Daoy (cell line): ENCODE measurements around the gene ZNF777. TPM values are rescaled to one million over a fixed set of nuclear protein-coding genes. Genes with fewer than 3 reads are reported as not detected.

Experiments used
- DNase-seq: peaks from one replicate; pipeline ENCODE4 v3.0.0-alpha.2; 2015; ENCODE audit warnings: low read depth
- total RNA-seq: library from RNA; depleted of rRNA; stranded (reverse); fragments of >200 nt; shearing (Covaris generic); gene quantifications from 2 replicates; pipeline ENCODE4 v1.2.3, GENCODE V29; 2014

Gene ZNF777
- total RNA-seq, 1 experiment from 2014 or later = 11.4 TPM

DNA sequence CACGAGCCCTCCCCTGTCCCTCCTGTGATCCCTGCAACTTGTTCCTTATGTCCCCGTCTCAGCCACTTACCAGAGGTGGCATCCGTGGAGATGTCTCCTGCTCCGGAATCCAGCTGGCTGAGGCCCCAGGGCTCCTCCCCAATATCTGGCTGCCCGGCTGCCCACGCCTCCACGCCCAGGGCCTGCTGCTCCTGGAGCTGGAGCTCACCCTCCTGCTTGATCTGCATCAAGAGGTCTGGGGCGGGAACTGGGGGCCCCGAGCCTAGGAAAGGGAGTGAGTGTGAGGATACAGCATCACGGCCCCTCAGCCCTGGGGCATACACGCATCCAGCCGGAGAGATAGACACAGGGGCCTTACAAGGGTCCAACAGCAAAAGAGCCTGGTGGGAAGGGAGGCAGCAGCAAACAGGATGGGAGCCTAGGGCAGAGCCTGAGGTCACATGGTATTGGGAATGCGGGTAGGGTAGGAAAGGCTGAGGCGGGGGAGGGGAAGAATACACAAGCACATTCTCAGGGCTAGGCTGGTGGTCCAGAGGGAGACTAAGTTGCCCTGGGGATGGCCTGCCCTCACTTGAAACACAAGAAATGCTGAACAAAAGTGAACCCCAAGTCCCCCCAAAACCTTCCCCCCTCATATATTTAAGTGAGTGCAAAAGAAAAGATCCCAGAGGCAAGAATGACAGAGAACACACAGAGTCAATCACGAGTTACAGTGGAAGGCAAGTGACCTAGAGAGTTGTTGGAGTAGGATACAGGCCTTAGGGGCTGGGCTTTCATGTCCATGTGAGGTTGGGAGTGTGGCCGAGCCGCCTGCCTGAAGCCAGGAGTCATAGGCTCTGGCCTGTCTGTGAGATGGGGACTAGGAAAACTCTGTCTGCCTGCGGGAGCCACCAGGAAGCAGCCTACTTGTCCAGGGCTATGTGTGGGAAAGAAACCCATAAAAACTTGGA, 16.9 kb upstream of the ZNF777 start:
- DNase-seq = no peak

DNA sequence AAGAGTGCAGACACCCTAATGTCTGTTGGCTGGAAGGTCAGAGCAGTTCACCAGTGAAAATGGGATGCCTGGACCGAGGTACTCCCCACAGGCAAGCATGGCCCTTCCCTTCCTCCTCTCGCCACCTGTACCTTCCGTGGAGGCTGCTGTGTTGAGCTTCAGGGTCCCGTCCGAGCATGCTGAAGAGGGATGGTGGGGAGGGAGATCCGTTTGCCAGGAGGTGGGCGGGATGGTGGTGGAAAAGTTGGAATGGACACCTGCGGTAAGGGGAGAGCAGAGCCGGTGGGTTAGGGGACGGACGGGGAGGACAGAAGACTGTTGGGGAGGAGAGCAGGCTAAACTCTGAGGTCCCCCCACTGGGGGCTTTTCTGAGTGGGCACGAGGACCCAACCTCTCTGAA, 15.9 kb upstream of the ZNF777 start:
- no peak for DNase-seq

DNA sequence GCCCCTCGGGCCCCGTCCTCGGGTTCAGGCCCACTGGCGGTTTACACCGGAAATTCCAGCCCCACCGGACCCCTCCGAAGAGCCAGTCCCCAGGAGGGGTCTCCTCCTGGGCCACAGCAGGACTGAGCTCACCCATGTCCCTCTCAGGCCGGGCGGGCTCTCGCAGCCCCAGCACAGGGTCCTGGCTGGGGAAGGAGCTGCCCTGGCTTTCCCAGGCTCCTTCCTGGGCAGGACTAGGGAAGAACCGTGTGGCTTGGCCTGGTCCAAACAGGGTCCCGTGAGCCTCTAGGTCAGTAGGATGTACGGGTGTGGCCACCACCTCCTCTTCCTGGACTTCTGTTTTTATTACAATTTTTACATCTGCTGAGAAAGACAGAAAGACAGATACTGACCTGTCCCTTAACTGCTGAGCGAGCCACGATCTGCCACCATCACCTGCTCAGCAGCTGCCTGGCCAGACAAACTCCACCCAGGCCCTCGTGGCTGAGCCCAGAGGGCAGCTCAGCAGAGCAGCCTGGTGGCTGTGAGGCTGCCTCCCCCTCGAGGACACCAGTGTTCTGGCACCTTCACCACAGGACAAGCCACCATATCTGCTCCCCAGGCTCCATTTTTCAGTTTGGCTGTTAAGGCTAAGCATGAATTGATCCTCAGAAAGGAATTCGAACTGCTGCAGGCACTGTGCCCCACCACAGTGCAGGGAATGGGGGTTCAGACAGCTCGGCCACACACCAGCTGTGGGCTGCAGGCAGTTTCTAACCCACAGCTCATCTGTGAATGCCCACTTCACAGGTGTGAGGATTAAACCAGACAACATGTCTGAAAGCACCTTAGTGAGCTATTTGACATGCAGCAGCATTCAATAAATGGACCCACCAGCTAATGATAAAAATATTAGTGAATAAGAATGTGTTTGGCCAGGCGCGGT, 14.5 kb upstream of the ZNF777 start:
- DNase-seq = no peak

DNA sequence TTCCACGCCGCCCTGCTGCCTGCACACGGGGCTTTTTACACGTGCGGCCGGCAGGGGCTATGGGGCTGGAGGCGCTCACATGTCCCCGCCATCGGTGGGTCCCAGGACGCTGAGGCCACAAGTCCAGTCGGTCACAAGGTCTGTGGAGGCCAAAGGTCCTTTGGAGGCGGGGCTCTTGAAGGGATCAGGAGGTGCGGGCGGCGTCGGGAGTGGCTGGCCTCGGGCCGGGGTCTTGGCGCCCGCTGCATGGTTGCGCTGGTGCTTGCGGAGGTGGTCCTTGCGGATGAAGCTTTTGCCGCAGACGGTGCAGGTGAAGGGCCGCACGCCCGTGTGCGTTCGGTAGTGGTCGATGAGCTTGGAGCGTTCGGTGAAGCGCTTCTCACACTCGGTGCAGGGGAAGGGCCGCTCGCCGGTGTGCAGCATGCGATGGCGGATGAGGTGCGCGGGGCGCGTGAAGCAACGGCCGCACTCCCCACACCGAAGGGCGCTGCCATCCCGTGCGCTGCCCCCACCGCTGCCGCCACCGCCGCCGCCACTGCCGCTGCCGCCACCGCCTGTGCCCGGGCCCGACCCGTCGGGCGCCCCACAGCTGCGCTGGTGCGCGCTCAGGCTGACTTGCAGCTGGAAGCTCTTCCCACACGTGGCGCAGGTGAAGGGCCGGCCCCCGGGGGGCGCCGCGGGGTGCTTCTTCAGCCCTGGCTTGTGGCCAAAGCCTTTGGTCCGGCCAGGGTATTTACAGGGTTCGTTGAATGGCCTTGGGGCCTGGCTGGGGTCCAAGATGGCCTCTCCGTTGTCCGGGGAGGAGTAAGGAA, 13.7 kb upstream of the ZNF777 start:
- no peak for DNase-seq

DNA sequence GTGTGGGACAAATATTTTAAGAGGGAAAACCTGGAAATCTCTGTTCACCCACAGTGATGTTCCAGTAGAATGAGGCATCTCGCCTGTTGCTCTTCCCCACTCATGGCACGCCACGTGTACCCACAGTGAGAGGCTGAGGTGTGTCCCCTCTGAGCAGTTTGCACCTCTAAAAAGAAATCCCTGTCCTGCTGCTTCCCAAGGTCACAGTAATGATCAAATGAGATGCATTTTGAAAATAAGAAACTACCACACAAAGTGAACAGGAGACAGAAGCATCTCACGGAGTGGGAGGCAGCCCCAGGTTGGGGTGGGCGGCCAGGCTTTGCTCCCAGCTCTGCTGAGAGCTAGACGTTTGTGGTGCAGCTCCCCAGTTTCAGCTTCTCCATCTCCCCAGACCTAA, 12.4 kb upstream of the ZNF777 start:
- DNase-seq = no peak

DNA sequence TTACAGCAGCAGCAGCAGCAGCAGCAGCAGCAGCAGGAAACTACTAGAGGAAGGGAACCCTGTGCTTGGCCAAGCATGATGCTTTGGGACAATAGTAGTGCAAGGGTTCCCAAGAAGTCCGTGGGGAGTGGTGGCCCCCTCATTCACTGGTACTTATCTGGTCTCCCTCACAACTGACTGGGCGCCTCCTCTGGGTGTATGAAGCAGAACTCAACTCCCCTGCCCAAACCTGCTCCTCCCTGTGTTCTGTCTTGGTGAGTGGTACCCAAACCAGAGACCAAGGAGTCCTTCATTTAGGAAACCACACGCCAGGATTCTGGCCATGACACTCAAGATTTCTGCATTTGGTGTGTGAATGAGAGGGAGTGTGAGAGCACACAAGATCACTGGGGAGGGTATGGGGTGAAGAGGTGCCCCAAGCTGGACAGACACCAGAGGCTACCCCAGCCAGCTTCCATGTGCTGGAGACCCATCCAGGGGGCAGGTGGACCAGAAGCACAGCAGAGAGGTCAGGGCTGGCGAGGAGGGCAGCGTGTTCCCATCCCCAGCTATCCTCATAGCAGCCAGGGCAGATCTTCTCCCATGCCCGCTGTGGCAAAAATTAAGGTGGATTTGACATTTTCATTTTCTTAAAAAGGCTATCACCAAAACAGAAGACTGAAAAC, 10.6 kb upstream of the ZNF777 start:
- DNase-seq = no peak

DNA sequence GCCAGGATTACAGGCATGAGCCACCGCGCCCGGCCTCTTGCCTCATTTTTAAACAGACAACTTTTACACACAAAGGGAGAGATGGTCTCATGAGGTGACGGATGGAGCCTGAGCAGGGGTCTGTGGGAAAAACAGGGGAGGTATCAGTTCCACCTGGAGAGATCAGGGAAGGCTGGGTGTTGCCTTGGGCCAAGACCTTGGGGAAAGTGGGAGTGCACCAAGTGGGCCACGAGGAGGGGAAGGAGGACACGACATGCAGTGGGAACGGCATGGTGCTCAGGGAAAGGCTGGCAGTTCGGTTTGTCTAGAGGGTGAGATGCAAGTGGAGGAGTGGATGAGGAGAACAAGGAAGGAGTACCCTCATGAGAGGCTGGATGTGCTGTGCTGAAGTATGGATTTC, 8.9 kb upstream of the ZNF777 start:
- no peak for DNase-seq

DNA sequence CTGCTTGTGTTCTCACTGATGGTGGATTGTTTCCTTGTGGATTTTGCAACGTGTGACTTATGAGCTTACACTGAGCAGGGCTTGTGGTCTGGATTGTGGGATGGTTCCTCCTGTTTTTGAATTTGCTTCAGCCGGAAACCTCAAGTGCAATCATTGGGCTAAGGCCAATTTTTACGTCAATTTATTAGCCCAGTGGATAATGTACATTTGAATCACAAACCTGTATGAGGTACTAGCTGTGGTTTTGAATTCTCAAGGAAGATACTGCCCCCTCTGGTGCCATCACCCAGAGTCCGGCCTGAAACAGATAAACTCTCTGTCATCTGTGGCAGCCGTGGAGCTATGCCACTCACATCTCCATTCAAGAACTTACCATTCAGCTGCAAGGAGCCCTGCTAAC, 7.3 kb upstream of the ZNF777 start:
- peak; percentile 55 for DNase-seq

DNA sequence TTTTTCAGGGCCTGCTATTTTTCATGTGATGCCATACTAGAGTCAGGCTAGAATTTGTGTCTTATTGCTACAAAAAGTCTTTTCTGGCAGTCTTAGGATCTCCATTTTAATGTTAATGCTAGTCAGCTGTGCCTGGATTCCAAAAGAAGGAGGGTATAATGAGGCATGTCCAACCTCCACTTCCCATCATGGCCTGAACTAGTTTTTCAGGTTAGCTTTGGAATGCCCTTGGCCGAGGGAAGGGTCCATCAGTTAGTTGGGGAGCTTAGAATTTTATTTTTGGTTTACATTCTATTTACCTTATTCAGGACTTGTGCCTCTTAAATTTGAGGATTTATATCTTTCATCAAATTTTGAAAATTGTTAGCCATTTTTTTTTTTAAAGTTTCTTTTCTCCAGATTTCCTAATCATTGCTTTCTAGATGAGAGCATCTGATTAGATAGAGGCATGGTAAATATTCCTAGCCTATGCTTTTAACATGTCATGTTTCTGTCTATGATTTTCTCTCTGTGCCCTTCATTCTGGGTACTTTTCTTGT, 6.5 kb upstream of the ZNF777 start:
- DNase-seq = no peak

DNA sequence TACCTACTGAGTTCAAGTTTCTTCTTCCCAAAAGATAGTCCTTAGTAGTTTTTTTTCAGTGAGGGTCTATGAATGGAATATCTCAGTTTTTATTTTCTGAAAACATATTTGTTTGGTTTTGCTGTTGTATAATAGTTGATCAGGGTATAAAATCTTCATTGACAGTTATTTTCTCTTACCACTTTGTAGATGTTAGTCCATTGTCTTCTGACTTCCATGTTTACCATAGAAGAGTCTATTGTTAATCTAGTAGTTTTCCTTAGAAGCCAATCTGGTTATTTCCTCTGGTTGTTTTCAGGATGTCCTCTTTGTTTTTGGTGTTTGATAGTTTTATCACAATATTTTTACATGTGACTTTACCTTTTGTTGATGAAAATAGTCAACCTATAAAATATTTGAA, 5.5 kb upstream of the ZNF777 start:
- DNase-seq = no peak

DNA sequence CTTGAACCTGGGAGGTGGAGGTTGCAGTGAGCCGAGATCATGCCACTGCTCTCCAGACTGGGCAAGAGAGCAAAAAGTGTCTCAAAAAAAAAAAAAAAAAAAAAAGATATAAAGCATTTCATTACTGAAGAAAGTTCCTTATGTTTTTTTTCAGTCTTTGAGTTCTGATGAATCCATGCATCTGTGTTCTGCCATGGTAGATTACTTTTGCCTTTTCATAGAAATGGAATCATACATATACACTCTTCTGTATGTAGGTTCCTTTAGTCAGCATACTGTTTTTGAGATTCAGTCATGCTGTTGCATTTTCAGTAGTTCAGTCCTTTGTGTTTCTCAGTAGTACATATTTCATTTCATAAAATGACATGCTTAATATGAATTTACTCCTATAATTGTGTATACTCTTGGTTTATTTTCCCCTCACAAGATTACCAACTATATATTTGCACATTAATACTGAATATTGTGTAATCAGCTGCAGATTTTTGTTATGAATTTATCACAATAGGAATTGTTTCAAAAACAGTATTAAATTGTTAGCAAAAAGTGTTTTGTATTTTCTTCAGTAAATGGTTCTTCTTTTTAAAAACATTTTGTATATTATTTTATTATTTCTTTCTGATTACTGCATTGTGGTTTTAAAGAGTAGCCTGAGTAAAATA, 2.8 kb upstream of the ZNF777 start:
- no peak for DNase-seq

DNA sequence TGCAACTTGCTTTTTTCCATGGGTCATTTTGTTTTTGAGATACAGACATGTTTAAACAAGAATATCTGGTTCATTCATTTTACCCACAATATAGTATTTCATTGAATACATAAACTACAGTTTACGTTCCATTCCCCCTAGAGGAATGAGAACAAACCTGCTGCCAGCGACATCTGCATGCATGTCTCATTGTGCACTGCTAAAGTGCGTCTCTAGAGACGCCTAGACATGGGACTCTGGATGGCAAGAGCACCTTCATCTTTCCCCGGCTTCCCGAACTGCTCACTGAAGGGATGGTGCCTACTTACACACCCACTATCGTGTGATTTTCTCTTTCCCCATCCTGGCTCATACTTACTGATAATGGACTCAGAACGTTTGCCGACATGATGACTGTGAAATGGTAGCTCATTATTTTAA, 1.2 kb upstream of the ZNF777 start:
- DNase-seq = no peak

DNA sequence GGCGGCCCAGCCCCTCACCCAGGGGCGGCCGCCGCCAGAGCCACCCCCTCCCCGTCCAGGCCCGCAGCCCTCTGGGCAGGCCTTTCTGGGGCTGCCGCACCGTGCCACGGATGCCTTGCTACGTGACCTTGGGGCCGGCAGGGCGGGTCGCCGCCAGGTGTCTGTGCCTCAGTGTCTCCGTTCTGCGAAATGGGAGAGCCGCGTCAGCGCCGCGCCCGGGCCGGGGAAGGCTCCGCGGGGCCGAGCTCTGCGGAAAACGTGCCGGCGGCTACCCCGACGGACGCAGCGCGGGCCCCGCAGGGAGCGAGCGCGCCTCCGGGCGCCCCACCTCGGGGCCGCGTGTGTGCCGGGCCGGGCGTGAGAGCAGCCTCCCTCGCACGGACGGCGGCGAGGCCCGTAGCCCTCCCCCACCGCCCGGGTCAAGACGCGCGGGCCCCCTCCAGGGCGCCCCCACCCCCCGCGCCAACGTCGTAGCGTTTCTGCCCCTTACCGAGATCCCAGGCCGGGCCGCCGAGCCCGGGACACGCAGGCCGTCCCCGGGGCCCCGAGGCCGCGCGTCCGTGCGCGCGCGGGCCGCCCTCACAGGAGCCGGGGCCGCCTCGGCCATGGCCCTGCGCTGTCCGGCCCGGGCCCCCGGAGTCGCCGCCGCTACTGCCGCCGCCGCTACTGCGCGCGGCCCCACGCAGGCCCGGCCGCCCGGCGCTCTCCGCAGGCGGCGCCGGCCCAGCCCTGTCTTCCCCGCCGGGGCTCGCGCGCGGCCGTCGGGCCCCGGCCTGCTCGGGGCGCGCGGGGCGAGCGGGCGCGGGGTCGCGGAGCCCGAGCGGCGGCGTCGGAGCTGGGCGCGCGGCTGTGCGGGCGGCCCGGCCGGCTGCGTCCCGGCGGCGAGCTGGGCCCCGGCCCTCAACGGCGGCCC, 1.1 kb downstream of the ZNF777 start:
- DNase-seq = peak; percentile 44

DNA sequence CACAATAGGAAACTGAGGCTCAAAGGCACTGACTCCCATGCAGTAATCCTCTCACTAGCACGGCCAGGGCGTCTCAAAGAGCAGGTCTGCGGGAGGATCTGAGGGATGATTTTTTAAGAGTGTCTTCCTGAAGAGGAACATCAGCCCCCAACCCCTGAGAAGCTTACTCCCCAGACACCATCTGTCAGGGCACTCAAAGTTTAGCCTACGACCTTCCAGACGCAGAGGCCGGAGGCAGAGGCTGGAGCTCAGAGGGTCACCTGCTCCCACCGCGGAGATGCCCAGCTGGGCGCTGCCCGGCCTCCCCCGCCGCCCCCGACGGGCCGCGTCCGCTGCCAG, 1.7 kb downstream of the ZNF777 start:
- DNase-seq = no peak

DNA sequence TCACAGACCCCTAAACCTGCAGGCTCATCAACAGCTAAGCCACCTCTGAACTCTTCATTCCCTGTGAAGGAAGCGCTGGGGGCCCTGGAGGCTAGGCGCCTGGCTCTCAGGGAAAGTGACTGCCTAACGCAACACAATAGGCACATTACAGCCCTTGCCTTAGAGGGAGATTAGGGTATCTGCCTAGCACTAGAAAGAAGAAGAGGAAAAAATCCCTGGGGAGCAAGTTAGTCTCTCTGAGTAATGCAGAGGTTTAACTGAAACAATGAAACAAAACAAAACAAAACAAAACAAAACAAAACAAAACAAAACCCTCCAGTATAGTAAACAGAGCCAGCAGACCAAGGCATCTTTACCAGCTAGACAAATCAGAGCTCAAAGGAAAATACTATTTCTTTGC, 2.6 kb downstream of the ZNF777 start:
- DNase-seq = no peak

DNA sequence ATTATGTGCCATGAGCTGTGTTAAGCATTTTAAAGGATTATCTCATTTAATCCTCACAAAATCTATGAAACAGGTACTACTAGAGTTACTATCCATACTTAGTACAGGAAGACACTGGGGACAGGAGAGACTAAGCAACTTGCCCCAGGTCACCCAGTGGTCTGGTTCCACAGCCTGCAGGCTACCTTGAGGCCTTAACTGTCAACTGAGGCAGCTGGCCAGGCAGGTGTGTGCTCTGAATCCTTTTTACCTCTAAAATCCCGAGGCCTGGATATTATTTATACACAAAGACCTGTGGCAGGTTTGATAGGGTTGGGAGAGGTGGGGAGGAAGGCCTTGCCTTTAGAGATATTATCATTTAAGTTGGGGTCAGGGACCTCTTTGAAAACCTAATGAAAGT, 3.1 kb downstream of the ZNF777 start:
- DNase-seq = no peak

DNA sequence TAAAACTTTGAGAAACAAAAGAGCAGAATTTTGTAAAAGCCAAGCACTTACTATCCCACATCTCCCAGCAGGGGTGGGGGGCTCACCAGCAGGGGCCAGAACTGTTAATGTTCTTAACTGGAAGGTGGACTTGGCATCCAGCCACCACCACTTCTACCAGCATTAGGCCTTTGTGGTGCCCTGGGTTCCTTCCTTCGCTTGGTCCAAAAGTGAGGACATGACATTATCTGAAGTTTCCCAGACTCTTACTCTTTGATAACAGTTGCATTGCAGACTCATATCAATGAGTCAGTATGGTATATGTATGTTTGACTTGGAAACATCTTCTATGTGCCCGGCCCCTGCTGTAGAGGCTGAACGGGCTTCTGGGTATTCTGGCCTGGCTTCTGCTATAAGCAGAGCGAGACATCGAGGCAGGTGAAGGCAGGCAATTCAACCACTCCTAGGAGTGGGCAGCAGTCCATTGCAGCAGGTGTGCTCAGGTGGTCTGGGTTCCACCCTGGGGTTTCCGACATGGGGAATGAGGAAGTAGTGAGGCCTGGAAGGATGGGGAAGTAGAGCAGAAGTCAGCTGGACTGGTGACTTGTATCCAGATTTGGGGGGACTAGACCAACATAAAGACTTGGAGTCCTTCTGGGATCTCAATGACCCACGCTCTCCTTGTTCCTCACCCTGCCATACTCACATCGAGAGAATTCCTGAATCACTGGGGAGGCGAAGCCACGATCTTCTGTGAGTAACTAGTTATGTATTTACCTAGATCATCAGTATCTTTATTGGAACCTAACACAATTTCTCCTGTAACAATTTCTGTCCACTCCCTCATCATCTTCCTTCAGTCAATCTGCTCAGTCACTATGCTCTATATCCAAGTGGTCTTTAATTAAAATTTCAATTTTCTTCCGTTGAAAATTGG, 4.1 kb downstream of the ZNF777 start:
- DNase-seq = no peak

DNA sequence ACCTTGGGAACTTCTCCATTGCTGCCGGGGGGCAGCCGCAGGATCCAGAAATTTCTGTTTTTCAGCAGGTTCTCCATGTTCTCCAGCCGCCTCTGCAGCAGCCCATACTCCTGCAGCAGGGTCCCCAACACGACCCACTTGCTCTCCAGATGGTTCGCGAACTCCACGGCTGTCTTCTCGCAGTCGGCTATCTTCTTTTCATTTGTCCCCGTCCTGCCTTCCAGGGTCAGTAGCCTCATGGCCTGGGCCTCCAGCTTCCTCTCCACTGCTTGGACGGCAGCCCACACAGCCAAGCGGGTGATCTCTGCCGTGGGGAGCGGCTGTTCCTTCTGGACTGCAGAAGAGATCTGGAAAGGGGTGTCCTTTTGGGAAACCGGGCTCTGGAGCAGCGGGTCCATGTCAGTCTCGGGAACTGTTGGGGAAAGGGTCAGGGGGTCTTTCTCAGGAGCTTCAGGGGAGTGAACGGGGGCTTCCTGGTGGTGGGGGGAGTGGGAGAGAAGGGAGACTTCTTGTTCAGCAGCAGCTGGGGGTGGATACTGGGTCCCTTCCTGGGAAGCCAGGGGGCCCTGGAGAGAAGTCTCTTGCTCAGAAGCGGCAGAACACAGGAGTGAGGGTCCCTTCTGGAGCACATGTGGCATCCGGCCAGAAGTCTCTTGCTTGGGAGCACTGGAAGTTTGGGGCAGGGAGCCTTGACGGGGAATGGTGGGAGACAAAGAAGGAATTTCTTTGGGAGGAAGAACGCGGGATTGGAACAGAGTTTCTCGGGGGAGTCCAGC, 5.5 kb downstream of the ZNF777 start:
- no peak for DNase-seq
